ENCODE data around the gene COX4I1. TPM values are rescaled to one million over a fixed set of nuclear protein-coding genes. Genes with fewer than 3 reads are reported as not detected.

The COX4I1 gene
- total and polyA plus RNA-seq, 9 of the 15 experiments (the other 6 are each of a cell fraction or from before 2014, with no cell fraction given), result 651 to 2,356 (median 1,032) TPM

DNA sequence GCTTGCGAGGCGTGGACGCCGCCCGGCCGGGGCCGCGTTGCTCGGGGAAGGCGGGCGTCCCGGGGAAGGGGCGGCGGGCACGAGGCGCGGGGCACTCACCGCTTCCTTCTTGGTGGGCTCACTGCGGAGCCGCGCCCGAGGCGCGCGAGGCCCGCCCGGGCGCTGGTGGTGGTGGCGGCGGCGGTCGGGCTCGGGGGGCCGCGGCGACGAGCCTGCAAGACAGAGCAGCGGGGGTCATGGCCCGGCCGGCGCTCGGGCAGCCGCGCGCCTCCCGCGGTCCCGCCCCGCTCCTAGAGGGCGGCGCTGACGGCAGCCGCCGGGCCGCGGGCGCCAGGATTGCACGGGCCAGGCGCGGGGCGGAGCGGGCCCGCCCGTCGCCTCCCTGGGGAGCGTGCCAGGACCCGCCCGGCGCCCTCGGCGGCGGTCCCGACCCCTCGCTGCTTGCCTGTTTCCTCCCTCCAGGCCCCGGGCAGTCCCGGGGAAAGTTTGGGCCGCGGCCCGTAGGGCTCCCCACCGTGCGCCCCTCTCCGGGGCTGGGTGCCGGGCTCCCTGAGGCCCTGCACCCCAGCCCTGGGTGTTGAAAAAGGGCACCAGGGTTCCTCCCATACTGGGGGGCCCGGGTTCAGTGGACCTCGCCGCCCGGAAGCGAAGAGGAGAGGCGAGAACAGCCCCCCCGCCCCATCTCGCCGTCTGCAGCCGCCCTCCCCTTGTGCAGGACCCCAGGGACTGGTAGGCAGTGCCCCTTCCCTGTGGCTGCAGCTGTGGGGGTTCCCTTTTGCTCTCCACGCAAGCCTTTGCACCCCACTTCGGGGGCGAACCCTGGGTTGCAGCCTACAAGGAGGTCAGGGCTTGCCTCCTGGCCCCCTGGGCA, 48.4 kb upstream of the COX4I1 start, which contains the start of gene C16orf74 (continued):
- TF ChIP-seq CCNT2 (IDR thresholded peaks at IDR 0.05; ENCODE audit: borderline replicate concordance, extremely low read depth, insufficient read length, low read depth, low read length) (peak; percentile 42), NFE2 (IDR thresholded peaks at IDR 0.05; ENCODE audit: low read depth) (no peak)
- TF ChIP-seq, protein P1, sequence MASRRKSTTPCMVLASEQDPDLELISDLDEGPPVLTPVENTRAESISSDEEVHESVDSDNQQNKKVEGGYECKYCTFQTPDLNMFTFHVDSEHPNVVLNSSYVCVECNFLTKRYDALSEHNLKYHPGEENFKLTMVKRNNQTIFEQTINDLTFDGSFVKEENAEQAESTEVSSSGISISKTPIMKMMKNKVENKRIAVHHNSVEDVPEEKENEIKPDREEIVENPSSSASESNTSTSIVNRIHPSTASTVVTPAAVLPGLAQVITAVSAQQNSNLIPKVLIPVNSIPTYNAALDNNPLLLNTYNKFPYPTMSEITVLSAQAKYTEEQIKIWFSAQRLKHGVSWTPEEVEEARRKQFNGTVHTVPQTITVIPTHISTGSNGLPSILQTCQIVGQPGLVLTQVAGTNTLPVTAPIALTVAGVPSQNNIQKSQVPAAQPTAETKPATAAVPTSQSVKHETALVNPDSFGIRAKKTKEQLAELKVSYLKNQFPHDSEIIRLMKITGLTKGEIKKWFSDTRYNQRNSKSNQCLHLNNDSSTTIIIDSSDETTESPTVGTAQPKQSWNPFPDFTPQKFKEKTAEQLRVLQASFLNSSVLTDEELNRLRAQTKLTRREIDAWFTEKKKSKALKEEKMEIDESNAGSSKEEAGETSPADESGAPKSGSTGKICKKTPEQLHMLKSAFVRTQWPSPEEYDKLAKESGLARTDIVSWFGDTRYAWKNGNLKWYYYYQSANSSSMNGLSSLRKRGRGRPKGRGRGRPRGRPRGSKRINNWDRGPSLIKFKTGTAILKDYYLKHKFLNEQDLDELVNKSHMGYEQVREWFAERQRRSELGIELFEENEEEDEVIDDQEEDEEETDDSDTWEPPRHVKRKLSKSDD (conservative IDR thresholded peaks at IDR 0.05; ENCODE audit: low read length), result no peak

DNA sequence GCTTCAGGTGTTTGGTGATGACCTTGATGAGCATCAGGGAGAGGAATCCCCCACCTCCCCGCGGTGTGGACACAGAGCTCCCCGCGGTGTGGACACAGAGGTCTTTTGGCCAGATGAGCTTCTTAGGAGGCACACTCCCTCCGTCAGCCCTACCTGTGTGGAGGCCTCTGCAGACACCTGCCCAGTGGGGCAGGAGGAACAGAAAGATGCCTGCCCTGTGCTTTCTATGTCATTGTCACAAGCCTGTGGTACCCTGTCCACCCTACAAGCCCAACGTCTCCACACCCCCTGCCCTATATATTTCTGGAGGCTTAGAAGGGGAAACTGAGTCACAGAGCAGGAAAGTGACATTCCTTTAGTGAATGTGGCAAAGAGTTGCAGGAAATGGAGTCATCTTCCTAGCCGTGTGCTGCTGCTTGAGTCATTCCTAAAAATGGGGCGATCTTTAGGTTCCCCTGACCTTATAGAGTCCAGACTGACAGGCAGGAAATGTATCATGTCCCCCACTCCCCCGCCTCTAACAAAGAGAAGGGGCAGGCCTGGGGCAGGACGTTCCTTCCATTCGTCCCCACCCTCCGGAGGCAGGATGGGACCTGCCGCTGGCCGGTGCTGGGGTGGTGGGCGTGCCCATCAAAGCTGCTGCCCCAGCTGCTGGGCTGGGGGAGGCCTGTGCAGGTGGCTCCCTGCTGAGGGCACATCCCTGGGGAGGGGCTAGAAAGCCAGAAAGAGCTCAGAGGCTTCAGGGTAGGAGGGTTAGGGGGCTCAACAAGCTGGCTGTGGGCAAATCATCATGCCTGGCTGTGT, 47.6 kb upstream of the COX4I1 start:
- ATAC-seq, result no peak
- POLR2A ChIA-PET, result interaction anchor here (0.8 kb wide), 1 partner anchor 10 kb away, joined by 4 read pairs; no protein-coding TSS in a partner anchor
- no peak overlapping the region for H3K9ac ChIP-seq (ENCODE audit: insufficient read depth in 1 of 2, low read depth in 2 of 2, low read length in 2 of 2)
- H3K79me2 ChIP-seq (ENCODE audit: control insufficient read depth, insufficient read depth, low read length), result no peaks in the 10 kb centered on the region
- peaks cover 42 to 71% of the 10 kb centered on the region in 2 experiments; a peak in 4 of 5 replicates for H3K27me3 ChIP-seq (ENCODE audit: control insufficient read depth in 2 of 2, insufficient read depth in 2 of 2, low read length in 2 of 2)
- intact Hi-C loops (cut with micrococcal nuclease), result no loop called here
- peaks cover 36% of the 10 kb centered on the region for H4K20me1 ChIP-seq (replicated peaks; ENCODE audit: control insufficient read depth, insufficient read depth, low read length)
- H3K4me3 ChIP-seq, result no peak overlapping the region
- peaks cover 0 to 35% of the 10 kb centered on the region in 2 experiments; a peak in 2 of 5 replicates for H3K4me1 ChIP-seq (replicated peaks in 1 of 2; ENCODE audit: control insufficient read depth in 2 of 2, insufficient read depth in 2 of 2, low read length in 2 of 2)
- in situ Hi-C loops (cut with MboI), result no loop called here
- FAIRE-seq, result no peak
- no peaks in the 10 kb centered on the region for H3K36me3 ChIP-seq (ENCODE audit: control insufficient read depth, insufficient read depth, low read length)
- no peak overlapping the region for H3K27ac ChIP-seq (ENCODE audit: extremely low read depth, low read depth, low read length)
- CTCF ChIA-PET (ENCODE audit: low intra/inter-chr PET ratio), result no interaction called here
- no peak overlapping the region for H3K4me2 ChIP-seq (ENCODE audit: insufficient read depth, low read length)
- no peaks in the 10 kb centered on the region for H3K9me3 ChIP-seq (replicated peaks; ENCODE audit: control insufficient read depth, insufficient read depth, low read depth, low read length)
- no peak overlapping the region for H2AFZ ChIP-seq (ENCODE audit: low read depth, low read length)
- DNase-seq (ENCODE audit: extremely low read depth in 1 of 4, low spot score in 3 of 4), result no peak
- H3K9me1 ChIP-seq (ENCODE audit: control insufficient read depth, insufficient read depth, low read length), result peaks cover 6% of the 10 kb centered on the region
- 4% methylated on average over 15 of the region's 15 CpGs for WGBS (ENCODE audit: insufficient coverage, low coverage, missing lambda C conversion rate)
- no TSS peak for BruUV-seq (replicated peaks)
- TF ChIP-seq, protein P2, sequence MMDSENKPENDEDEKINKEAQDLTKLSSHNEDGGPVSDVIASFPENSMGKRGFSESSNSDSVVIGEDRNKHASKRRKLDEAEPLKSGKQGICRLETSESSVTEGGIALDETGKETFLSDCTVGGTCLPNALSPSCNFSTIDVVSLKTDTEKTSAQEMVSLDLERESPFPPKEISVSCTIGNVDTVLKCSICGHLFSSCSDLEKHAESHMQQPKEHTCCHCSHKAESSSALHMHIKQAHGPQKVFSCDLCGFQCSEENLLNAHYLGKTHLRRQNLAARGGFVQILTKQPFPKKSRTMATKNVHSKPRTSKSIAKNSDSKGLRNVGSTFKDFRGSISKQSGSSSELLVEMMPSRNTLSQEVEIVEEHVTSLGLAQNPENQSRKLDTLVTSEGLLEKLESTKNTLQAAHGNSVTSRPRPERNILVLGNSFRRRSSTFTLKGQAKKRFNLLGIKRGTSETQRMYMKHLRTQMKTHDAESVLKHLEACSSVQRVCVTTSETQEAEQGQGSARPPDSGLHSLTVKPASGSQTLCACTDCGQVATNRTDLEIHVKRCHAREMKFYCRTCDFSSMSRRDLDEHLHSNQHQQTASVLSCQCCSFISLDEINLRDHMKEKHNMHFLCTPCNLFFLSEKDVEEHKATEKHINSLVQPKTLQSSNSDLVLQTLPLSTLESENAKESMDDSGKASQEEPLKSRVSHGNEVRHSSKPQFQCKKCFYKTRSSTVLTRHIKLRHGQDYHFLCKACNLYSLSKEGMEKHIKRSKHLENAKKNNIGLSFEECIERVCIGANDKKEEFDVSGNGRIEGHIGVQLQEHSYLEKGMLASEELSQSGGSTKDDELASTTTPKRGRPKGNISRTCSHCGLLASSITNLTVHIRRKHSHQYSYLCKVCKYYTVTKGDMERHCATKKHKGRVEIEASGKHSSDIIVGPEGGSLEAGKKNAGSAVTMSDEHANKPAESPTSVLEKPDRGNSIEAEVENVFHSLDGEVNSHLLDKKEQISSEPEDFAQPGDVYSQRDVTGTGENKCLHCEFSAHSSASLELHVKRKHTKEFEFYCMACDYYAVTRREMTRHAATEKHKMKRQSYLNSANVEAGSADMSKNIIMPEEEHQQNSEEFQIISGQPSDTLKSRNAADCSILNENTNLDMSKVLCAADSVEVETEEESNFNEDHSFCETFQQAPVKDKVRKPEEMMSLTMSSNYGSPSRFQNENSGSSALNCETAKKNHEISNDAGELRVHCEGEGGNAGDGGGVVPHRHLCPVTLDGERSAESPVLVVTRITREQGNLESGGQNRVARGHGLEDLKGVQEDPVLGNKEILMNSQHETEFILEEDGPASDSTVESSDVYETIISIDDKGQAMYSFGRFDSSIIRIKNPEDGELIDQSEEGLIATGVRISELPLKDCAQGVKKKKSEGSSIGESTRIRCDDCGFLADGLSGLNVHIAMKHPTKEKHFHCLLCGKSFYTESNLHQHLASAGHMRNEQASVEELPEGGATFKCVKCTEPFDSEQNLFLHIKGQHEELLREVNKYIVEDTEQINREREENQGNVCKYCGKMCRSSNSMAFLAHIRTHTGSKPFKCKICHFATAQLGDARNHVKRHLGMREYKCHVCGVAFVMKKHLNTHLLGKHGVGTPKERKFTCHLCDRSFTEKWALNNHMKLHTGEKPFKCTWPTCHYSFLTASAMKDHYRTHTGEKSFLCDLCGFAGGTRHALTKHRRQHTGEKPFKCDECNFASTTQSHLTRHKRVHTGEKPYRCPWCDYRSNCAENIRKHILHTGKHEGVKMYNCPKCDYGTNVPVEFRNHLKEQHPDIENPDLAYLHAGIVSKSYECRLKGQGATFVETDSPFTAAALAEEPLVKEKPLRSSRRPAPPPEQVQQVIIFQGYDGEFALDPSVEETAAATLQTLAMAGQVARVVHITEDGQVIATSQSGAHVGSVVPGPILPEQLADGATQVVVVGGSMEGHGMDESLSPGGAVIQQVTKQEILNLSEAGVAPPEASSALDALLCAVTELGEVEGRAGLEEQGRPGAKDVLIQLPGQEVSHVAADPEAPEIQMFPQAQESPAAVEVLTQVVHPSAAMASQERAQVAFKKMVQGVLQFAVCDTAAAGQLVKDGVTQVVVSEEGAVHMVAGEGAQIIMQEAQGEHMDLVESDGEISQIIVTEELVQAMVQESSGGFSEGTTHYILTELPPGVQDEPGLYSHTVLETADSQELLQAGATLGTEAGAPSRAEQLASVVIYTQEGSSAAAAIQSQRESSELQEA (IDR thresholded peaks at IDR 0.05; ENCODE audit: low read depth), result no peak
- TF ChIP-seq, protein P3, sequence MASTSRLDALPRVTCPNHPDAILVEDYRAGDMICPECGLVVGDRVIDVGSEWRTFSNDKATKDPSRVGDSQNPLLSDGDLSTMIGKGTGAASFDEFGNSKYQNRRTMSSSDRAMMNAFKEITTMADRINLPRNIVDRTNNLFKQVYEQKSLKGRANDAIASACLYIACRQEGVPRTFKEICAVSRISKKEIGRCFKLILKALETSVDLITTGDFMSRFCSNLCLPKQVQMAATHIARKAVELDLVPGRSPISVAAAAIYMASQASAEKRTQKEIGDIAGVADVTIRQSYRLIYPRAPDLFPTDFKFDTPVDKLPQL (IDR thresholded peaks at IDR 0.05; ENCODE audit: extremely low read depth, insufficient read length), result no peak
